Osteocyte (in vitro differentiated cells): Measurements from ENCODE around the gene LY86. TPM values are rescaled to one million over a fixed set of nuclear protein-coding genes. Genes with fewer than 3 reads are reported as not detected.

Experiments used
- DNase-seq: peaks from one replicate; pipeline ENCODE4 v3.0.0; 2021; ENCODE audit warnings: mixed read lengths; ENCODE audit not compliant: unreplicated experiment; ENCODE audit errors: extremely low spot score
- H3K27ac Mint-ChIP-seq: one replicate; pipeline ENCODE4 v1.8.0; 2021; ENCODE audit warnings: mild to moderate bottlenecking, mixed read lengths; ENCODE audit not compliant: unreplicated experiment
- H3K27me3 Mint-ChIP-seq: one replicate; pipeline ENCODE4 v1.8.0; 2021; ENCODE audit warnings: mixed read lengths; ENCODE audit not compliant: unreplicated experiment
- H3K36me3 Mint-ChIP-seq: one replicate; pipeline ENCODE4 v1.8.0; 2021; ENCODE audit warnings: mixed read lengths; ENCODE audit not compliant: unreplicated experiment
- H3K4me1 Mint-ChIP-seq: one replicate; pipeline ENCODE4 v1.8.0; 2021; ENCODE audit warnings: mixed read lengths; ENCODE audit not compliant: unreplicated experiment
- H3K4me3 Mint-ChIP-seq: one replicate; pipeline ENCODE4 v1.8.0; 2021; ENCODE audit warnings: mild to moderate bottlenecking, moderate library complexity, mixed read lengths; ENCODE audit not compliant: unreplicated experiment
- H3K9me3 Mint-ChIP-seq: one replicate; pipeline ENCODE4 v1.8.0; 2021; ENCODE audit warnings: mixed read lengths; ENCODE audit not compliant: unreplicated experiment
- total RNA-seq: library from RNA; stranded (reverse); gene quantifications from 2 replicates; pipeline ENCODE4 v1.2.1, GENCODE V29; 2021
- TF ChIP-seq, protein P1 (sequence below): fragments of 200-600 bp; sonication (generic); IDR thresholded peaks from 2 replicates; pipeline ENCODE4 v1.5.0; 2021; ENCODE audit warnings: antibody characterized with exemption, mild to moderate bottlenecking, moderate library complexity

LY86 gene
- total RNA-seq, 1 donor from 2014 or later = not detected

- H3K27ac Mint-ChIP-seq = no peak overlapping the region
- H3K4me3 Mint-ChIP-seq = no peak overlapping the region
- TF ChIP-seq, protein P1, sequence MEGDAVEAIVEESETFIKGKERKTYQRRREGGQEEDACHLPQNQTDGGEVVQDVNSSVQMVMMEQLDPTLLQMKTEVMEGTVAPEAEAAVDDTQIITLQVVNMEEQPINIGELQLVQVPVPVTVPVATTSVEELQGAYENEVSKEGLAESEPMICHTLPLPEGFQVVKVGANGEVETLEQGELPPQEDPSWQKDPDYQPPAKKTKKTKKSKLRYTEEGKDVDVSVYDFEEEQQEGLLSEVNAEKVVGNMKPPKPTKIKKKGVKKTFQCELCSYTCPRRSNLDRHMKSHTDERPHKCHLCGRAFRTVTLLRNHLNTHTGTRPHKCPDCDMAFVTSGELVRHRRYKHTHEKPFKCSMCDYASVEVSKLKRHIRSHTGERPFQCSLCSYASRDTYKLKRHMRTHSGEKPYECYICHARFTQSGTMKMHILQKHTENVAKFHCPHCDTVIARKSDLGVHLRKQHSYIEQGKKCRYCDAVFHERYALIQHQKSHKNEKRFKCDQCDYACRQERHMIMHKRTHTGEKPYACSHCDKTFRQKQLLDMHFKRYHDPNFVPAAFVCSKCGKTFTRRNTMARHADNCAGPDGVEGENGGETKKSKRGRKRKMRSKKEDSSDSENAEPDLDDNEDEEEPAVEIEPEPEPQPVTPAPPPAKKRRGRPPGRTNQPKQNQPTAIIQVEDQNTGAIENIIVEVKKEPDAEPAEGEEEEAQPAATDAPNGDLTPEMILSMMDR = no peak
- no peaks in the 10 kb centered on the region for H3K9me3 Mint-ChIP-seq
- H3K36me3 Mint-ChIP-seq = no peaks in the 10 kb centered on the region
- H3K27me3 Mint-ChIP-seq = peaks cover 2% of the 10 kb centered on the region
- DNase-seq = no peak
- no peaks in the 10 kb centered on the region for H3K4me1 Mint-ChIP-seq
These were observed 28.1 kb downstream of the LY86 start for GRCh38 chr6:6616656-6617055.

DNA sequence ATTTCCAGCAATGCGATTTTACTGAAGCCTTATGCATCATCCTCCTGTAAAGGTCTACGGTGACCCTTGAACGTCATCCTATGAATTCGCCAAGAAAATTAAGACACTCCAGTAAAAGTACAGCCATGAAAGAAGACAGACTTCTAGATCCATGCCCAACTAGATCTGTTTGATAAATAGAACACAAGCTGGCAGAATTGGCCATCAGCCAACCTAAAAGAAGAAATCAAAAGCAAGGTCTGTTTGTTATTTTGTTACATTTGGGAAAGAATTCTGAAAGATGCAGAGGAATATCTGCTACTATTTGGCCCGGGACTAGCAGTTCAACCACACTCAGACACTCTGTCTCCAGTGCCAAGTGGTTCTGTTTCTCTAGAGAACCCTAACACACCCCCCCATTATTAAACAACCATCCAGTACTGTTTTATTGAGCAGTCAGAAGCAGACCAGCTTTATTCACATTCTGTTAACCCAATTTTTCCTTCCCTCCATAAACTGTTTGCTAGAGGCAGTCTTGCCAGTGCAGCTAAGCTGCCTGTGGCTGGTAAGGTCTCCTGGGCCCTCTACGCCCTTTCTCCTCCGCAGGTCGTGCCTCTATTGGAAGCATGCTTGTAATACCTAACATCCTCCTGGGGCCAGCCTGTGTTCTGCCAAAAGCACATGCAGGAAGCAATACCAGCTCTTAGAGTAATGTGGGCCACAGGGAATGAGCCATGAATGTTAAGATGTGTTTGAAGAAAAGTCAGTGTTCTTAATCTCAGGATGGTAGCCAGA lies 30.7 kb downstream of the LY86 start:
- no peak for DNase-seq
- H3K4me1 Mint-ChIP-seq = no peaks in the 10 kb centered on the region
- no peak overlapping the region for H3K27ac Mint-ChIP-seq
- H3K9me3 Mint-ChIP-seq = no peaks in the 10 kb centered on the region
- H3K4me3 Mint-ChIP-seq = no peak overlapping the region
- TF ChIP-seq, protein P1 = no peak
- H3K27me3 Mint-ChIP-seq = peaks cover 6% of the 10 kb centered on the region
- no peaks in the 10 kb centered on the region for H3K36me3 Mint-ChIP-seq

DNA sequence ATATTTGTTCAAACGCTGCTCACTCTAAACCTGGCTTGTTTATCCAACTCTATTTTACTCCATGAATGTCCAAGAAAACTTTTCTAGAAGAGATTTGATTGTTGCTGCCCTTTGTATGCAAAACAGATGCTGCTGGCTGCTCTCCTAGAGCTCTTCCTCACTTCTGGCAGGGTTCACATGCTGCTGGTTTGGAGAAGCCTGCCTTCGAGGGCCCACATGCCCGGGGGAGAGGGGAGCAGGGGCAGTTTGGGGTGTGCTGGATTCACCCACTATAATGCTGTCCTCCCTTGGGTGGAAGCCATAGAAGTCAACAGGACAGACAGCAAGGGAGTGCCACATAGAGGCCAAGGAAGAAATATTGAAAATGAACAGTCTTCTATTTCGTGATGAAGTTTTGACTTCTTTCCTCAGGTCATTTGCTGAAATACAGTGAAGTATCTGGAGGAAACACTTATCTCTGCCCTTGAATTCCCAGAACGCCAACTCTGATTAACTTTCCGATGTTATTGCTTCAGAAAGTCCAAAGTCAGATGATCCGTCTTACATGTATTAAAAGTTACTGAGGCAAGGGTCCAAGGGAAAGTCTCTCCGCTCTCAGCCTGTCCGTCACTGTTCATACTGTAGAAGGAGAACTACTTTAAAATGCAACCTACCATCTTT lies 32.4 kb downstream of the LY86 start:
- no peak for DNase-seq
- Mint-ChIP-seq H3K36me3 (no peaks in the 10 kb centered on the region), H3K4me3 (no peak overlapping the region), H3K4me1 (no peaks in the 10 kb centered on the region), H3K27ac (no peak overlapping the region), H3K9me3 (no peaks in the 10 kb centered on the region), H3K27me3 (peaks cover 14% of the 10 kb centered on the region)
- TF ChIP-seq, protein P1 = no peak

DNA sequence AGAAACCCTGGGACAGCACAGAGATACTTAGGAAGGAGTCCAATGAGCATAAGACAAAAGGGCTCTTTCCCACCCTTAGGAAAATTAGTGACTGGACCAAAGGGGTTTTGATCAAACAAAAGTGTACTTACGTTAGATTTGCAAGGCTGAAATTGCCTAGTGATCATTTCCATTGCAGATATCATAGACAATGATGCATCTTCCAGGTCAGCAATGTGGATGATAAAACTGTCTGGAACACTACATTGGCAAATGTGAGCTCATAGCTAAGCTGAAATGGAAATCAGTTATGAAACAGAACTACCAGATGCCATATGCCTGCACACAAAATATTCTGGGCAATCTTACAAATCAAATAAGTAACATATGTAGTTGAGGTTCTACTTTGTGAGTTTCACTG lies 34.0 kb downstream of the LY86 start:
- Mint-ChIP-seq H3K4me1 (no peaks in the 10 kb centered on the region), H3K9me3 (no peaks in the 10 kb centered on the region), H3K27ac (no peak overlapping the region), H3K36me3 (no peaks in the 10 kb centered on the region), H3K27me3 (peaks cover 14% of the 10 kb centered on the region), H3K4me3 (no peak overlapping the region)
- DNase-seq = no peak
- TF ChIP-seq, protein P1 = no peak

GRCh38 chr6:6623553-6623952 lies 35.0 kb downstream of the LY86 start:
- DNase-seq = no peak
- Mint-ChIP-seq H3K36me3 (no peaks in the 10 kb centered on the region), H3K4me1 (no peaks in the 10 kb centered on the region), H3K4me3 (no peak overlapping the region), H3K27ac (no peak overlapping the region), H3K9me3 (no peaks in the 10 kb centered on the region), H3K27me3 (peaks cover 13% of the 10 kb centered on the region)
- TF ChIP-seq, protein P1 = no peak
